GM12878 (cell line): ENCODE results near the gene STK39. TPM values are rescaled to one million over a fixed set of nuclear protein-coding genes. Genes with fewer than 3 reads are reported as not detected.
A peak's percentile ranks its signal among the peaks of the same experiment; 100 is the strongest.

Experiments
- ATAC-seq: fragments of 200-7000 bp; cut with Tn5 transposase; 3 replicates; pipeline ENCODE4 v1.9.1; 2020; ENCODE audit warnings: mild to moderate bottlenecking, moderate library complexity
- BruUV-seq: library from RNA; stranded (reverse); fragments of 400-500 nt; replicated peaks from 2 replicates; lab custom pipeline; 2021; lab: Mats Ljungman, UMichigan
- CTCF ChIA-PET: fragments of 300-600 bp; sonication (Branson Sonifier 250); formaldehyde crosslinking; extraction: SDS; loops from one replicate; lab custom pipeline; 2021; ENCODE audit warnings: inconsistent platforms; lab: Yijun Ruan, JAX
- POLR2A ChIA-PET: fragments of 350-600 bp; formaldehyde crosslinking; extraction: SDS; loops from one replicate; lab custom pipeline; 2021; ENCODE audit warnings: inconsistent platforms; lab: Charles Lee
- RAD21 ChIA-PET: fragments of 300-600 bp; sonication (Branson Sonifier 250); formaldehyde crosslinking; loops from one replicate; lab custom pipeline; 2023; ENCODE audit warnings: antibody characterized with exemption; ENCODE audit not compliant: unreplicated experiment; lab: Charles Lee
- SMC1A ChIA-PET: fragments of 300-600 bp; sonication (Branson Sonifier 250); formaldehyde crosslinking; loops from one replicate; lab custom pipeline; 2023; ENCODE audit not compliant: unreplicated experiment, uncharacterized antibody; lab: Charles Lee
- DNase-seq: peaks from one replicate; pipeline ENCODE4 v3.0.0-alpha.2; 2011; ENCODE audit warnings: low read depth, low spot score
- FAIRE-seq: peaks from 3 replicates; lab custom pipeline; 2011; peaks lifted over from hg19 to GRCh38; lab: Jason Lieb, UNC
- H2AFZ ChIP-seq: 2 replicates; pipeline ENCODE4 v1.6.0; 2011; ENCODE audit warnings: low read depth, low read length, control low read depth; ENCODE audit not compliant: control insufficient read depth
- H3K27ac ChIP-seq: 2 replicates; pipeline ENCODE4 v1.5.1; 2011; ENCODE audit warnings: control low read depth; ENCODE audit not compliant: control insufficient read depth, insufficient read depth
- H3K27me3 ChIP-seq, 2 experiments: replicated peaks in 1 of 2; 2 replicates each; pipeline versions ENCODE4 v1.6.0 to v1.6.1; 2011; ENCODE audit warnings: low read length in 1 of 2; ENCODE audit not compliant: control insufficient read depth in 2 of 2, insufficient read depth in 2 of 2
- H3K36me3 ChIP-seq, 2 experiments: 2 replicates each; pipeline ENCODE4 v1.5.1; 2011; ENCODE audit warnings: low read length in 1 of 2; ENCODE audit not compliant: control insufficient read depth in 2 of 2, insufficient read depth in 2 of 2
- H3K4me1 ChIP-seq: 2 replicates; pipeline ENCODE4 v1.6.1; 2011; ENCODE audit warnings: mild to moderate bottlenecking, low read length, moderate library complexity, mixed read lengths; ENCODE audit not compliant: control insufficient read depth, insufficient read depth
- H3K4me2 ChIP-seq: 2 replicates; pipeline ENCODE4 v1.6.0; 2011; ENCODE audit warnings: control low read depth; ENCODE audit not compliant: control insufficient read depth, insufficient read depth
- H3K4me3 ChIP-seq: fragments of 200-600 bp; sonication (generic); 2 replicates; pipeline ENCODE4 v1.5.1; 2016
- H3K79me2 ChIP-seq: 2 replicates; pipeline ENCODE4 v1.6.0; 2011; ENCODE audit warnings: low read length; ENCODE audit not compliant: control insufficient read depth, insufficient read depth
- H3K9ac ChIP-seq: 2 replicates; pipeline ENCODE4 v1.8.0; 2011; ENCODE audit warnings: low read length, control low read depth, mixed read lengths; ENCODE audit not compliant: control insufficient read depth, insufficient read depth
- H3K9me3 ChIP-seq: replicated peaks from 3 replicates; pipeline ENCODE4 v1.5.1; 2011; ENCODE audit warnings: mild to moderate bottlenecking, low read length; ENCODE audit not compliant: control insufficient read depth, insufficient read depth
- H4K20me1 ChIP-seq: 2 replicates; pipeline ENCODE4 v1.6.0; 2011; ENCODE audit not compliant: control insufficient read depth, insufficient read depth
- CREM ChIP-seq: IDR thresholded peaks from 2 replicates; pipeline ENCODE4 v1.6.1; 2014; ENCODE audit warnings: antibody characterized with exemption, low read depth
- HCFC1 ChIP-seq: fragments of 150-350 bp; IDR thresholded peaks from 2 replicates; pipeline ENCODE4 v1.6.1; 2014; ENCODE audit warnings: low read length
- KAT2A ChIP-seq: conservative IDR thresholded peaks from 2 replicates; pipeline ENCODE4 v1.6.1; 2011; ENCODE audit warnings: low read depth, low read length; ENCODE audit not compliant: control insufficient read depth
- SKIL ChIP-seq: fragments of 450-650 bp; IDR thresholded peaks from 2 replicates; pipeline ENCODE4 v1.6.1; 2017; ENCODE audit warnings: mild to moderate bottlenecking, low read depth, inconsistent platforms; ENCODE audit not compliant: poor library complexity, severe bottlenecking
- SREBF2 ChIP-seq: IDR thresholded peaks from 2 replicates; pipeline ENCODE4 v1.6.1; 2012; ENCODE audit warnings: mild to moderate bottlenecking, low read length
- WRNIP1 ChIP-seq: IDR thresholded peaks from 2 replicates; pipeline ENCODE4 v1.6.1; 2011; ENCODE audit warnings: low read depth, low read length, improper control_type of control experiment, borderline replicate concordance
- WGBS: methylation state at CpG from one replicate; pipeline ENCODE4 v1.1.6; 2016; ENCODE audit warnings: low lambda C conversion rate; ENCODE audit not compliant: insufficient replicate concordance, insufficient coverage; ENCODE audit errors: missing lambda C conversion rate; 5-methylcytosine and 5-hydroxymethylcytosine counted together
- in situ Hi-C: fragments of 300-500 bp; cut with MboI; formaldehyde crosslinking; loops from 9 replicates; pipeline ENCODE4 v1.14.3; 2018; ENCODE audit warnings: mixed read lengths
- intact Hi-C: fragments of 100-400 bp; cut with micrococcal nuclease; formaldehyde crosslinking; loops from one replicate; pipeline ENCODE4 v1.14.2; 2022; ENCODE audit not compliant: unreplicated experiment
- polyA plus RNA-seq, 11 experiments: library from polyadenylated mRNA; depleted of rRNA in 4 of 11; unstranded in 6 of 11; stranded (reverse) in 5 of 11; fragments of >200 nt; fragmentation: Nextera tagmentation in 4 of 11; fragmentation: Illumina TruSeq in 1 of 11; extraction: Ambion mirVana in 4 of 11; extraction: Trizol in 1 of 11; gene quantifications; 1 replicate in 1 of 11; 2 replicates in 10 of 11; pipeline versions ENCODE4 v1.2.1 to v1.2.3, GENCODE V29; 2011 to 2016; ENCODE audit warnings: inconsistent platforms in 2 of 11, missing spikeins in 2 of 11, low read depth in 1 of 11
- total RNA-seq, 4 experiments: library from RNA; depleted of rRNA in 3 of 4; stranded (reverse); fragments of >200 nt in 3 of 4; fragmentation: Illumina TruSeq in 1 of 4; extraction: Trizol in 1 of 4; gene quantifications; 2 replicates each; pipeline versions ENCODE4 v1.2.1 to v1.2.3, GENCODE V29; 2013 to 2021
- TF ChIP-seq, protein P1 (sequence below): fragments of 450-650 bp; IDR thresholded peaks from 2 replicates; pipeline ENCODE4 v1.6.1; 2017; ENCODE audit warnings: mild to moderate bottlenecking, moderate library complexity

STK39 gene
- total and polyA plus RNA-seq, 10 of the 15 experiments (the other 5 are each of a cell fraction or from before 2014, with no cell fraction given): 0.03 to 0.21 (median 0.07) TPM; not detected in 5

DNA sequence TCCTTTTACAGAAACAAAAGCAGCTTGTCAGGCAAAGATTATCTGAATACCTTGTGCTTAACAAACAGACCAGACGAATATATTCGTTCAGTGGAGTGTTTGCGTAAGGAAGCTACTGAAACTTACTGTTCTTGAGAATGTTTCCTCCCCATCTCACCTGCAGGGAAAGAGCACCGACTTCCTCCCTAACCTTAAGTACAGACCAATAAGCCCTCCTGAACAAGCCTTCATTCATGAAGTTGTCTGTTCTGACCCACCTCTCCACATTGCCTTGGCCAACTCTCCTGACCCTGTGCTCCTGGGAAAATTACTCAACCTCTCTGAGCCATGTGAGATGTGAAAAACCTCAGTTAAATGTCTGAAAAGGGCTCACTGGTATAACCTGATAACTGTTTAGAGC, 35.2 kb downstream of the STK39 start:
- Histone ChIP-seq H3K27me3 (peaks cover 3% of the 10 kb centered on the region in 2 experiments; a peak in 2 of 4 replicates), H3K4me1 (no peaks in the 10 kb centered on the region), H3K4me3 (no peak overlapping the region), H3K9me3 (no peaks in the 10 kb centered on the region; the same call in 2 of the 3 replicates), H3K27ac (no peak overlapping the region), H2AFZ (no peak overlapping the region), H3K9ac (no peak overlapping the region), H3K36me3 (no peaks in the 10 kb centered on the region), H4K20me1 (no peaks in the 10 kb centered on the region), H3K79me2 (no peaks in the 10 kb centered on the region), H3K4me2 (no peak overlapping the region)
- ChIA-PET RAD21 (no interaction called here), SMC1A (no interaction called here), CTCF (interaction anchor here (0.7 kb wide), 1 partner anchor 93 kb away, joined by 3 read pairs; no protein-coding TSS in a partner anchor), POLR2A (no interaction called here)
- 2% methylated on average over 4 of the region's 4 CpGs for WGBS
- TF ChIP-seq SREBF2: no peak
- no peak for TF ChIP-seq SKIL
- no peak for TF ChIP-seq WRNIP1
- no peak for TF ChIP-seq KAT2A
- no peak for TF ChIP-seq HCFC1
- no peak for TF ChIP-seq CREM
- TF ChIP-seq, protein P1, sequence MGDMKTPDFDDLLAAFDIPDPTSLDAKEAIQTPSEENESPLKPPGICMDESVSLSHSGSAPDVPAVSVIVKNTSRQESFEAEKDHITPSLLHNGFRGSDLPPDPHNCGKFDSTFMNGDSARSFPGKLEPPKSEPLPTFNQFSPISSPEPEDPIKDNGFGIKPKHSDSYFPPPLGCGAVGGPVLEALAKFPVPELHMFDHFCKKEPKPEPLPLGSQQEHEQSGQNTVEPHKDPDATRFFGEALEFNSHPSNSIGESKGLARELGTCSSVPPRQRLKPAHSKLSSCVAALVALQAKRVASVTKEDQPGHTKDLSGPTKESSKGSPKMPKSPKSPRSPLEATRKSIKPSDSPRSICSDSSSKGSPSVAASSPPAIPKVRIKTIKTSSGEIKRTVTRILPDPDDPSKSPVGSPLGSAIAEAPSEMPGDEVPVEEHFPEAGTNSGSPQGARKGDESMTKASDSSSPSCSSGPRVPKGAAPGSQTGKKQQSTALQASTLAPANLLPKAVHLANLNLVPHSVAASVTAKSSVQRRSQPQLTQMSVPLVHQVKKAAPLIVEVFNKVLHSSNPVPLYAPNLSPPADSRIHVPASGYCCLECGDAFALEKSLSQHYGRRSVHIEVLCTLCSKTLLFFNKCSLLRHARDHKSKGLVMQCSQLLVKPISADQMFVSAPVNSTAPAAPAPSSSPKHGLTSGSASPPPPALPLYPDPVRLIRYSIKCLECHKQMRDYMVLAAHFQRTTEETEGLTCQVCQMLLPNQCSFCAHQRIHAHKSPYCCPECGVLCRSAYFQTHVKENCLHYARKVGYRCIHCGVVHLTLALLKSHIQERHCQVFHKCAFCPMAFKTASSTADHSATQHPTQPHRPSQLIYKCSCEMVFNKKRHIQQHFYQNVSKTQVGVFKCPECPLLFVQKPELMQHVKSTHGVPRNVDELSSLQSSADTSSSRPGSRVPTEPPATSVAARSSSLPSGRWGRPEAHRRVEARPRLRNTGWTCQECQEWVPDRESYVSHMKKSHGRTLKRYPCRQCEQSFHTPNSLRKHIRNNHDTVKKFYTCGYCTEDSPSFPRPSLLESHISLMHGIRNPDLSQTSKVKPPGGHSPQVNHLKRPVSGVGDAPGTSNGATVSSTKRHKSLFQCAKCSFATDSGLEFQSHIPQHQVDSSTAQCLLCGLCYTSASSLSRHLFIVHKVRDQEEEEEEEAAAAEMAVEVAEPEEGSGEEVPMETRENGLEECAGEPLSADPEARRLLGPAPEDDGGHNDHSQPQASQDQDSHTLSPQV: no peak
- BruUV-seq: no TSS peak
- intact Hi-C loops (no loop called here), in situ Hi-C loops (no loop called here)
- DNase-seq (no peak), FAIRE-seq (peak; percentile 65), ATAC-seq (no peak)
